SH-SY5Y (cell line): ENCODE data around the gene MYOCD.

Source experiments
- GATA2 ChIP-seq: IDR thresholded peaks from 2 replicates; pipeline ENCODE4 v1.6.1; 2011; ENCODE audit warnings: mild to moderate bottlenecking, low read depth, low read length
- GATA3 ChIP-seq: IDR thresholded peaks from 2 replicates; pipeline ENCODE4 v1.6.1; 2011; ENCODE audit warnings: low read depth, mild to moderate bottlenecking, low read length, moderate library complexity

GRCh38 chr17:12643822-12644221 is 21.9 kb upstream of the MYOCD start:
- TF ChIP-seq GATA2 (no peak), GATA3 (no peak)
